ENCODE measurements around the gene NDUFV3.

- TF ChIP-seq CREB1 (IDR thresholded peaks at IDR 0.05; ENCODE audit: low read depth) (no peak), MAX (IDR thresholded peaks at IDR 0.05) (peak; percentile 79; the same call in 1 of the 2 replicates)
Measured at GRCh38 chr21:42878678-42878992, 14.5 kb upstream of the NDUFV3 start.
